ENCODE measurements around the gene CTSZ.

DNA sequence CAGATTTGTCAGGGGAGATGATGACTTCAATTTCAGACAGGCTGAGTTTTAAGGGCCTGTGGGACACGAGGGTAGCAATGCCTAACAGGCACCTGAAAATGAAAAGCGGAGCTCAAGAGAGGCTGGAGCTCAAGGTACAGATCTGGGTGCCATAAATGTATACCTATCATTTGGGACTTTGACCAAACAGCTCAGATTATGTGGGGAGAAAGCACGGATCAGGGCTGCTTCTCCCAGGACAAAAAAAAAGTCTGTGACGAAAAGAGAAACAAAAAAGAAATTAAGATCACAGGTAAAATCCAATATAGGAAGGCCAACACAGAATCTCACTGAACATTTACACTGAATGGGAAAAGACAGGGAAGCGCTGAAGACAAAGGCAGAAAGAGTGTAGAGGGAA is 33.6 kb upstream of the CTSZ start:
- TF ChIP-seq, protein P1, sequence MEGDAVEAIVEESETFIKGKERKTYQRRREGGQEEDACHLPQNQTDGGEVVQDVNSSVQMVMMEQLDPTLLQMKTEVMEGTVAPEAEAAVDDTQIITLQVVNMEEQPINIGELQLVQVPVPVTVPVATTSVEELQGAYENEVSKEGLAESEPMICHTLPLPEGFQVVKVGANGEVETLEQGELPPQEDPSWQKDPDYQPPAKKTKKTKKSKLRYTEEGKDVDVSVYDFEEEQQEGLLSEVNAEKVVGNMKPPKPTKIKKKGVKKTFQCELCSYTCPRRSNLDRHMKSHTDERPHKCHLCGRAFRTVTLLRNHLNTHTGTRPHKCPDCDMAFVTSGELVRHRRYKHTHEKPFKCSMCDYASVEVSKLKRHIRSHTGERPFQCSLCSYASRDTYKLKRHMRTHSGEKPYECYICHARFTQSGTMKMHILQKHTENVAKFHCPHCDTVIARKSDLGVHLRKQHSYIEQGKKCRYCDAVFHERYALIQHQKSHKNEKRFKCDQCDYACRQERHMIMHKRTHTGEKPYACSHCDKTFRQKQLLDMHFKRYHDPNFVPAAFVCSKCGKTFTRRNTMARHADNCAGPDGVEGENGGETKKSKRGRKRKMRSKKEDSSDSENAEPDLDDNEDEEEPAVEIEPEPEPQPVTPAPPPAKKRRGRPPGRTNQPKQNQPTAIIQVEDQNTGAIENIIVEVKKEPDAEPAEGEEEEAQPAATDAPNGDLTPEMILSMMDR (conservative IDR thresholded peaks at IDR 0.05): no peak
- TF ChIP-seq ZFX (IDR thresholded peaks at IDR 0.05): no peak

All from C4-2B (cell line).